ENCODE results near the gene RDH11. TPM values are rescaled to one million over a fixed set of nuclear protein-coding genes. Genes with fewer than 3 reads are reported as not detected.

RDH11 gene
- total RNA-seq, 3 donors from 2014 or later = 36.0 to 44.1 (median 38.3) TPM

- no peaks in the 10 kb centered on the region for H3K36me3 ChIP-seq (ENCODE audit: low read depth)
- H3K9me3 ChIP-seq = no peaks in the 10 kb centered on the region
- no peaks in the 10 kb centered on the region for H3K4me1 ChIP-seq (ENCODE audit: low read depth)
- no peak for TF ChIP-seq CTCF (IDR thresholded peaks at IDR 0.05)
- ATAC-seq (no peak), DNase-seq (no peak)
- H3K4me3 ChIP-seq = no peak overlapping the region
- intact Hi-C loops (cut with DNase I, micrococcal nuclease) = no loop called here
Measured at GRCh38 chr14:67645414-67645813, 50.1 kb downstream of the RDH11 start.

GRCh38 chr14:67644428-67644827 lies 51.1 kb downstream of the RDH11 start:
- no peak for ATAC-seq
- no peak for DNase-seq
- Histone ChIP-seq H3K4me1 (ENCODE audit: low read depth) (no peaks in the 10 kb centered on the region), H3K4me3 (no peak overlapping the region), H3K36me3 (ENCODE audit: low read depth) (no peaks in the 10 kb centered on the region), H3K9me3 (no peaks in the 10 kb centered on the region)
- no peak for TF ChIP-seq CTCF (IDR thresholded peaks at IDR 0.05)
- intact Hi-C loops (cut with DNase I, micrococcal nuclease) = no loop called here

GRCh38 chr14:67643713-67644112 lies 51.9 kb downstream of the RDH11 start:
- no peak overlapping the region for H3K4me3 ChIP-seq
- no peak for TF ChIP-seq CTCF (IDR thresholded peaks at IDR 0.05)
- intact Hi-C loops (cut with DNase I, micrococcal nuclease) = no loop called here
- no peaks in the 10 kb centered on the region for H3K4me1 ChIP-seq (ENCODE audit: low read depth)
- no peaks in the 10 kb centered on the region for H3K9me3 ChIP-seq
- no peaks in the 10 kb centered on the region for H3K36me3 ChIP-seq (ENCODE audit: low read depth)
- no peak for ATAC-seq
- DNase-seq = no peak

GRCh38 chr14:67641902-67642749 lies 53.4 kb downstream of the RDH11 start:
- no peaks in the 10 kb centered on the region for H3K4me1 ChIP-seq (ENCODE audit: low read depth)
- no peak for TF ChIP-seq CTCF (IDR thresholded peaks at IDR 0.05)
- ATAC-seq (peak; percentile 55), DNase-seq (no peak)
- H3K36me3 ChIP-seq (ENCODE audit: low read depth) = no peaks in the 10 kb centered on the region
- H3K4me3 ChIP-seq = no peak overlapping the region
- no peaks in the 10 kb centered on the region for H3K9me3 ChIP-seq
- intact Hi-C loops (cut with DNase I, micrococcal nuclease) = no loop called here

GRCh38 chr14:67641480-67641879 lies 54.1 kb downstream of the RDH11 start:
- no peaks in the 10 kb centered on the region for H3K4me1 ChIP-seq (ENCODE audit: low read depth)
- no peak for DNase-seq
- intact Hi-C loops (cut with DNase I, micrococcal nuclease) = no loop called here
- no peak overlapping the region for H3K4me3 ChIP-seq
- TF ChIP-seq CTCF (IDR thresholded peaks at IDR 0.05) = no peak
- H3K36me3 ChIP-seq (ENCODE audit: low read depth) = no peaks in the 10 kb centered on the region
- no peaks in the 10 kb centered on the region for H3K9me3 ChIP-seq
- no peak for ATAC-seq
